GM21367 (cell line): Measurements from ENCODE around the gene KCTD10.
"Not testable (repeated sequence)": the region's sequence is repeated elsewhere in the genome, so short reads cannot be mapped to it uniquely, and the experiment has no call there.

Experiments used
- ATAC-seq: cut with Tn5 transposase; IDR thresholded peaks from one replicate; pipeline ENCODE4 v1.9.1; 2021; ENCODE audit not compliant: unreplicated experiment

The KCTD10 gene

GRCh38 chr12:109450980-109451379 is 26.1 kb downstream of the KCTD10 start:
- ATAC-seq: no peak

DNA sequence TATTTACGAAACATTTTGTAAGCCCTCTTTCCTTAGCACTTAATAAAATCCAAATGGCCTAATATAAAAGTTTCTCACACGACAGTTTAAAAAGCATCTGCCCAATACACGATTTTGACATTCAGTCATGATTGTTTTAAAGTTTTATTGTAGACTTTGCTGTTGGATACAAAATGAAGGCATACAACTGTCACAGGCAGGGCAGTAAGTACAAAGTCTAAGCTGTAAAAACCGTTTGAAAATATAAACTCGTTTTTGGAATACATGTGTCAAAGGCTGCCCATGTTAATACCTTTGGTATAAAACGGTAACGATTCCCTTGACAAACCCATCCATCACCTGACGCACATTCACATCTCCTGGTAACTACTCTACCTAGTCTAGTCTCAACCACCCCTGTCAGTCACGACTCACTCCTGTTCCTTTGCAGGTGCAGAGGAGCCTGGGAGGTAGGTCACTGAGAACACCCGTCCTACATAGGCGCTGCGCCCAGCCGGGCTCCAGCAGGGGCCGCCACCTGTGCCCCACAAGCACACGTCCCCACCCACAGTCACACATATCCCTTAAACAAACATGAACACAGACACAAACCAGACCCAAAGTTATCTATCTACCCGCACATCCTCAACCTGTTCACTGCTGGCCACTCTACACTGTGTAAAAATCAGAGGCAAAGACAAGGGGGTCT is 27.1 kb downstream of the KCTD10 start:
- no peak for ATAC-seq

- ATAC-seq: no peak
Observed at GRCh38 chr12:109448707-109449390, 28.3 kb downstream of the KCTD10 start.

- ATAC-seq: no peak
Observed at GRCh38 chr12:109448272-109448671, 28.8 kb downstream of the KCTD10 start.

GRCh38 chr12:109447482-109447881 is 29.6 kb downstream of the KCTD10 start:
- ATAC-seq: no peak

DNA sequence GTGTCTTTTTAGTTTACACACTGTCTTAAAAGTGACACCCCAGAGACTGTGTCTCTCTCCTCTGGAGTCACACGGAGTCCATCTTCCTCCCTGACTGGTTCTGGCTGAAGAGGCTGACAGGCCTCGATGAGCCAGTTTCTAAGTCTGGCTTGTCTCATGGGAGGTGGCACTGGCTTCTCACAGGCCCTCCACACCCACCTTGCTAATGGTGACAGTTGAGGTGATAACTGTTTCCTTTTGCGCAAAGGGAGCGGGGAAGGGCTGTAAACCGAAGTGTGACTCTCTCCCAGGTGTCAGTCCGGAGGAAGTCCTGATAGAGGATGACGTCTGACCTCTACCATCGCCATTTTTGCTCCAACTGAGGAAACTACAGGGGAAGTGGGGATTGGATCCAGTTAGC is 30.2 kb downstream of the KCTD10 start:
- no peak for ATAC-seq

DNA sequence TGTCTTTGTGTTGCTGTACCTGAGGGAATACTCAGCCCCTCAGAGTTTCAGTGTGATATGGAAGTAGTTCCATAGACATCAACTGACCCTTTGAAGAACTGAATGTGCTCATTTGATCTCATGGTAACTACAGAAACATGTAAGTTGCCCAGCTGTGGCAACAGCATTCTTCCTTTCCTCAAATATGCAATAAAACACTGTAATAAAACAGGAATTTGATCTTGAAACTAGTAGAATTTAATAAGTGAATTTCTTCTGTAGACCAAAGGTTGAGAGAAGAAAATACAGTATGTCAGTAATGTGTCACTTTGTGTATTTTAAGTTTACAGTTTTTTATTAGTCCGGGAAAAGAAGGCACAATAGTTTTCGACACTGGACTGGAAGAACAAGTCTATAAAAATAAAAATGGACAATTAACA is 31.9 kb downstream of the KCTD10 start:
- no peak for ATAC-seq

DNA sequence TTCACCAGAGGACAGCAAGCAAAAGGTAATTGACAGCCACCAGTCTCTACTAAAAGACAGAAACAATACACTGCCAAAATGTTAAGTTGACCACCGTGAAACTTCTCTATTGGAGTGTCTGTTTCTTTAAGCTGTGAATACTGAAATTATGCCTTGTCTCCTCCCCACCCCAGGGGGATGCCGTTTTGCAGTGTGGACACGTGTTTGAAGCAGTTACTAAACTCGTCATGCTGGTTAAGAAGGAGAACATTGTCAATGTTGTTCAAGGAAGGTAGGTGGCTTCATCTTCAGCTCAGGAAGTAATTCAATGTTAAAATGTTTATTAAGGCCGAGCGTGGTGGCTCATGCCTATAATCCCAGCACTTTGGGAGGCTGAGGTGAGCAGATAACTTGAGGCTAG is 32.8 kb downstream of the KCTD10 start:
- ATAC-seq: no peak

DNA sequence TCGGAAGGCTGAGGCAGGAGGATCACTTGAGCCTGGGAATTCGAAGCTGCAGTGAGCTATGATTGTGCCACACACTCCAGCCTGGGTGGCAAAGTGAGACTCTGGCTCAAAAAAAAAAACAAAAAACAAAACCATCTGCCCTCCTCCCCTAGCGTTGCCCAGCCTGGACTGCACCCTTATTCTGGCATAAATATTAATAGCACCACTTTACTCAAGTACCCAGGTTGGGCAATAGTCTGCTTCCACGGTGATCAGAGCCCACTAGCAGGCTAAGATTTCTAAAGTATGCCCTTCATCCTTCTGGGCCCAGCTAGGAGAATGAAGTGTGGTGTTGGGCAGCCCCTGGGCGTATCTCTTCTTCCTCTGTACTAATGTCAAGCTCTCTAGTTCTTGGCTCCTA is 33.3 kb downstream of the KCTD10 start:
- no peak for ATAC-seq

- no peak for ATAC-seq
Observed at GRCh38 chr12:109440851-109441490, 36.1 kb downstream of the KCTD10 start.

GRCh38 chr12:109439951-109440350 is 37.1 kb downstream of the KCTD10 start:
- ATAC-seq: not testable (repeated sequence)

- no peak for ATAC-seq
Observed at GRCh38 chr12:109439181-109439580, 37.9 kb downstream of the KCTD10 start.

- no peak for ATAC-seq
Observed at GRCh38 chr12:109436188-109436560, 40.9 kb downstream of the KCTD10 start.

DNA sequence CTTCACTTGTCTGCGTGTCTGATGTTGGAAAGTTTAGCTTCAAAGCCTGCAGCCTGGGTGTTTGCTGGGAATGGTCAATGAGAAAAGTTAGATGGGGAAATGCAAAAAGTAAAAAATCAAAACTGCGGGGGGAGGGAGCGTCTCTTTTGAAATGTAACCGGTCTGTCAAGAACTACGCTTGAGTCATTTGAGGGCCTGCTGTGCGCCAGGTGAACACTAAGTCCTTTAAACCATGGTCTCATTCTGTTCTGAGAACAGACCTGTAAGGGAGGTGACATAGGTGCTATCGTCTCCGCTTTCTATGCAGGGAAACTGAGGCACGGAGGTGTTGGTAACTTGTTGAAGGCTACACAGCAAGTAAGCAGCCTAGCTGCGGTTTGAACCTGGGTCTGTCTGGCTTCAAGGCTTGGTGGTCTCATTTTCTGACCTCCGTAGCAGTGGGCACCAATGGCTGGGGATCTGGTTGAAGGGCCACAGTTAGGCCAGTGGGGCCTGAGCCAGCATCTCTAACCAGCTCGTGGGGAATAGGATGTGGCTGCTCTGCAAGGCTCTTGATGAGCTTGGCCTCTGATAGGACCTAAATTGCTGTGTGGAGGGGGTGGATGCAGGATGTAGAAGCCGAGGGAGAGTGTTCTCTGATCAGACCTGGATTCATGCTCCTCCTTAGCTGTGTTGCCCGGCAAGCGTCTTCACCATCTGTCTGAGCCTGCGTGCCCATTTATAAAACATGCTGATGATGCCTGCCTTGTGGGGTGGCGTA is 41.5 kb downstream of the KCTD10 start:
- ATAC-seq: no peak

- ATAC-seq: no peak
Observed at GRCh38 chr12:109434582-109434981, 42.5 kb downstream of the KCTD10 start.

DNA sequence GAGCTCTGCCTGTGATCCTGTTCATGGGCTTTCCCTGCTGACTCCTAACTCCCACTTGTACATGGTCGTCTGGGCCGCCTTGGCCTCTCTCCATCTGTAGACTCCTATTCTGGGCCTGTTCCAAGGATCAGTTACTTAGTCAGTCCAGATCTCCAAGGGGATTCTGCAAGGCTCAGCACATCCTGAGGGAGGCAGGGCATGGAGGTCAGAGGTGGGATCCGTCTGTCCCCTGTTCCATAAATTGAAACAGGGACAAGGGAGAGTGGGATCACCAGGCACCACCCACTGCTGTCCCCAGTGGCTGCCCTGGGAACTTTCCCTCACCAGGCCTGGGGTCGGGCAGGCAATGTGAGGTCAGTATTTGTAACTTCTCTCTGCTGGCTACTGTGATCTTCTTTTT is 43.5 kb downstream of the KCTD10 start:
- ATAC-seq: no peak

DNA sequence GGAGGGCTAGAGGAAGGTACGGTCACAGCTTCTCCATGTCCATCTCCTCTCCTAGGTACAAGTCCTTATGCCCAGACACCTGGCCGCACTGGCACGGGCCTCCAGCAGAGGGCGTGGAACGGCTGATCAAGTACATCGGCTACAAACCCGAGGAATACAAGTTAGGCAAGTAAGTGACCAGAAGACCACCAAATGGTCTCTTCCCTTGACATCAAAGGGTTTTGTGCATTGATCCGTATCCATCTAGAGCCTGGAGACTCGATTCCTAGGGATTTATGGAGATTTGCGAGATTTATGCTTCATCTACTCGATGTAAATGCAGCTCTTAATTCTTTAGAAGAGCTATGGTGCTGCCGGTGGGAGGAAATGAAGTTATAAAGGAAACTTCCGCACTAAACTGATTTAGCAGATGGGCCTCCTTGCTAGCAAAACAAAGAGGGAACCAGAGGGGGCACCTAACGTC is 44.2 kb downstream of the KCTD10 start:
- ATAC-seq: no peak

DNA sequence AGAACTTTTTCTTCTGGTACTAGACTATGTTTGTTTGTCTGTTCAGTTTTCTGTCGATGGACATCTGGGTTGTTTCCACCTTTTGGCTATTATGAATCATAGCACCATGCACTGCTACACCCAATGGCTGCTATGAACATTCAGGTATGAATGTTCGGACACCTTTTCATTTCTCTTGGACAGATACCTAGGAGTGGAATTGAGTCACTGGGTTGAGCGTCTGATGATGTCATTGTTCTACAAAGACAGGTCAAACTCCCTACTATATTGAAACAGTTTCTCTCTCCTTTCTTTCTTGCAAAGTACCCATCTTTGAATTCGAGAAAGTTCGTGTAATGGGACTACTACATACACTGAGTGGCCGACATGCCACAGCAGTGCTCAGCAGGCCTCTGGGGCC is 44.7 kb downstream of the KCTD10 start:
- no peak for ATAC-seq

GRCh38 chr12:109430244-109430643 is 46.9 kb downstream of the KCTD10 start:
- ATAC-seq: no peak

- not testable (repeated sequence) for ATAC-seq
Observed at GRCh38 chr12:109428804-109429203, 48.3 kb downstream of the KCTD10 start.

DNA sequence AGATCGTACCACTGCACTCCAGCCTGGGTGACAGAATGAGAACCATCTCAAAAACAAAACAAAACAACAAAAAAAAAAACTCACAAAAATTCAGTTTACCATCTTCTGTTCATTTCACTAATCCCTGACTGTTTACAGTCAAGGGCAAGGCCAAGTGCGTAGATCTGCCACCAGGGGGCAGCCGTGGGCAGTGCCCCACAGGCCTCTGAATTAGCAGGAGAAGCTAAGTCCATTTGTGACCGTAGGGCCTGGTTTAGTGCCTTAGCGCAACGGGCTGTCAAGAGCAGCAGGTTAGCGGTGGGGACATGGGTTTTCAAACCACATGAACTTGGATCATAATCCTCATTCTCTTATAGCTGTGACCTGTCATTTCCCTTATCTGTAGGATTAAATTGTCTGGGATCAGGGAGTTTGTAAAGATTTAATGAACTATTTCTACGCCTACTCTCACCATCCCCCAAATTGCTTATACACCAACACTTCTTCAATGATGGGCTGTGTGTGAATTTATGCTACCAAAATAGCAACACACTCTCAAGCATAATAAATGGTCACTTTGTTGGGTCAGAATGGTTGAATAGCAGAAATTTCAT is 49.0 kb downstream of the KCTD10 start:
- peak; percentile 67 for ATAC-seq
